HG03521 (cell line): ENCODE measurements around the gene DHRS4L2.
A peak's percentile ranks its signal among the peaks of the same experiment; 100 is the strongest.

ENCODE experiments used
- ATAC-seq: cut with Tn5 transposase; IDR thresholded peaks from one replicate; pipeline ENCODE4 v1.9.1; 2021; ENCODE audit warnings: mild to moderate bottlenecking, moderate library complexity; ENCODE audit not compliant: unreplicated experiment

Gene DHRS4L2

DNA sequence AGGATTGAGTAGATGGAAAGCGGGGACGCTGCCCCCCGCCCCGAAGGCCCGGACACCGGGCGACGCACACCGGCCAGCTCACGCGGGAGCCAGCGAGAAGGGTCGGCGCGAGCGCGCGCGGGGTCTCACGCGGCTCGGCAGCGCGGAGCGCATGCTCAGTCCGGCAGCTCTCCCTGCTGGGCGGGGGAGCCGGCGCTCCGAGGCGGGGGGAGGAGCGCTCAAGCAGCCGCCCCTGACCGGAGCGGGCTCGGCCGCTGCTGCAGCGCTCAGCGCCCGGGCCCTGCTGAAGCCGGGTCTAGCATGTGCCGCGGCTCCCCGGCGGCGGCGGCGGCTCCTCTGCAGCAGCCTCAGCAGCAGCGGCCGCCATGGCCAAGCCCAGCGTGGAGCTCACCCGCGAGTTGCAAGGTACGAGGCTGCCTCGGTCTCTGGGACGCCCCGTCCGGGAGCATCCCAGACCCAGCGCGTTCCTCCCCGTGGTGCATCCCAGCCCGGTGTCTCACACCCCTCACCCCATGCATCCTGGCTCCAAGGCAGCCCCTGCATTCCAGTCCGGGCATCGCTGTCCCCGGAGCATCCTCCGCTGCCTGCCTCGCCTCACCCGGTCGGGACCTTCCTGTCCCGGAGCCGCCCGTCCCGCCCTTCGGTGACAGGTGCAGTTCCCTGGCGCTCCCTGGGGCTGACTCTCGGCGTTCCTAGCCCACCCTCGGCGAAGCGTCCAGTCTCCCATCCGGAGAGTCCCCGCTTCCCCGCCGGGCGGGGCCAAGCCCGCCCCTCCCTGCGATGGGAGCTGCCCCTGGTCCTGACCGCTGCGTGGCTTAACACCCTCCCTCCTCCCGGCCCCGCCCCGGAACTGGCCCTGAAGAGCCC lies 63.3 kb downstream of the DHRS4L2 start, which contains the start of gene CARMIL3:
TSS of gene CARMIL3 (plus strand) at position 221 of the 867 bp plus-strand sequence. CDS start at position 366, 145 bp downstream.
- ATAC-seq = peak; percentile 67

DNA sequence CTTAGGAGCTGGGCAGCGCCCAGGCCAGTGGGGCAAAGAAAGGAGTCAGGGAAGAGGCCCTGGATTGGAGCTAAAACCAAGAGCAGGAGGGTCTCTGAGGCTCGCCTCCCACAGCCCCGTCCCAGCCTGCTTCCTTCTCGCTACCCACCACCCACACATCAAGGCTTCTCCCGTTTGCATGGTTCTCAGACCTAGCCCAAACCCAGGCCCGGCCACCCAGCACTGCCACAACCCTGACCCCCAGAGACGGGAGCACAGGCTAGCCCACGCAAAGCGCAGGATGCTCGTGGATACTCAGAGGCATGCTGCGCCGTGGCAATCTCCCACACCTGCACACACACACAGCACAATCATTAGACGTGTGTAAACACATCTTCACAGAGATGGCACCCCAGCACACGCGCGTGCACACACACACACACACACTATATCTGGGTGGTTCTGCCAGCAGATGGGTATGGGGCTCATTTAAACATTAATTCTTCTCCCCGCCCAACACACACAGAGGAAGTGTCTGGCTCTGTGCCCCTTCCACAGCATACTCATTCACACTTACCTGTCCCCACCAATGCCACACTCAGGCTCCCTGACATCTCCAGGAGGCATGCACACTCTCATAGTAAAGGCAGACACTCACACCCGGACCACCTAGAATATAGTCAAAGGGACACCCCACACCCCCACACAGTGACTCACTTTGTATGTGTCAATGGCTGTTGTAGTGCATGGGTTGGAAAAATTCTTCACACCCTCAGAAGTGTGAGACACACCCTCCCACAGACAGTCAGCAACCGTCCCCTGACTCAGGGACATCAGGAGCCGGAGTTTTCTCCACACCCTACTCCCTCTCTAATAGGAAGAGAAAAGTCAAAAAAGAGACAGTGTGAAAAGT lies 64.2 kb downstream of the DHRS4L2 start:
- no peak for ATAC-seq

- no peak for ATAC-seq
Observed at GRCh38 chr14:24053548-24054323, 65.0 kb downstream of the DHRS4L2 start.

DNA sequence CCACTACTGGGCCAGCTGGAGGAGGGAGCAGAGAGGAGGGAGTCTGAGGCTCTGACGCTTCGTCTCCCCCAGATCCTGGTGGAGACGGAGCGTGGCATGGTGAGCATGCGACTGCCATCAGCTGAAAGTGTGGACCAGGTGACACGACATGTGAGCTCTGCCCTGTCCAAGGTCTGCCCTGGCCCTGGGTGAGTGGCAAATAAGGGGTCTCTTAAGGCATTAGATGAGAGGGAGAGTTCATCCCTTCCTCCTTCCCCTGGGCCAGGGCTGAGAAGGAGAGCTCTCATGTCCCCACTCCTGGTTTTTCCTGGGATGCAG lies 65.6 kb downstream of the DHRS4L2 start:
- ATAC-seq = no peak

- ATAC-seq = no peak
Observed at GRCh38 chr14:24054646-24055045, 65.9 kb downstream of the DHRS4L2 start.
